HG02938 (cell line): Measurements from ENCODE around the gene NEB.
"Not testable (repeated sequence)": the region's sequence is repeated elsewhere in the genome, so short reads cannot be mapped to it uniquely, and the experiment has no call there.

Source experiments
- ATAC-seq: cut with Tn5 transposase; IDR thresholded peaks from one replicate; pipeline ENCODE4 v1.9.1; 2021; ENCODE audit warnings: mild to moderate bottlenecking, moderate library complexity; ENCODE audit not compliant: unreplicated experiment

NEB gene

GRCh38 chr2:151562398-151562797 lies 171.9 kb downstream of the NEB start:
- ATAC-seq, result no peak

DNA sequence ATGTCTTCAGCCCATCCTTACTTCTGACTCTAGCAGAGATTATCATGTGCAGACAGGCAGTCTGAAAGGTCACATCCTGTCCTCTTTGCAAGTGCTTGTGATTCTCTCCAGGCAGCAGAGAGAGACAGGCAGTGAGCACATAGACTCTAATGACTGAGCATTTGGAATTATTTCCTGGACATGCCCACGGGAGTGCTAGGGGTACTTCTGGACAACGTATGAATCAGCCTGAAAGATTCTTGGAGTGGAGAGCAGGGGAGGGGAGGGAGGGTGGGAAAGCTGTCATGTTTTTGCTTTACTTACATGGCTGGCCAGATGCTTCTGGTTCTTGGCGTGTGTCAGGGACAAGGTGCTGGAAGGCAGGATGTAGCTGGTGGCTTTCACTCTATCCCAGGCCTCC lies 174.0 kb downstream of the NEB start:
- no peak for ATAC-seq

- not testable (repeated sequence) for ATAC-seq
Measured at GRCh38 chr2:151559431-151559830, 174.8 kb downstream of the NEB start.

- ATAC-seq, result not testable (repeated sequence)
Measured at GRCh38 chr2:151557883-151558282, 176.4 kb downstream of the NEB start.

- no peak for ATAC-seq
Measured at GRCh38 chr2:151556121-151556520, 178.2 kb downstream of the NEB start.

- no peak for ATAC-seq
Measured at GRCh38 chr2:151552287-151552686, 182.0 kb downstream of the NEB start.

DNA sequence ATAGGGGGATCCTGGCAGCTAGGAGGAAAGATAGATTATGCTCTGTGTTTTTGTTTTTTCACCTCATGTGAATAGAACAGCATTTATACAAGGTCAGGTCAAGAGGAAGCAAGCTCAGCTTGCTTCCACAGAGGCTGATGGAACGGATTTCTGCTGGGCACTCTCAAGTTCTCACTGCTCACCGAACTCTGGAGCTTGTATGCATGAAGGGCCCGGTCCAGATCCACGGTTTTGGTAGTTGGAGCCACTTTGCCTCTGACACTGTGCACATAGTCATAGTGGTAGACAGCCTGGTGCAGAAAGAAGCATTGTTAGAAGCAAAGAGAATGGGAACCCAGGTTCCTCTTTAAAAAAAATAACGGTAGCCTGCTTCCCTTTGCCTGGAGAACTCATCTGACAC lies 182.7 kb downstream of the NEB start:
- no peak for ATAC-seq

DNA sequence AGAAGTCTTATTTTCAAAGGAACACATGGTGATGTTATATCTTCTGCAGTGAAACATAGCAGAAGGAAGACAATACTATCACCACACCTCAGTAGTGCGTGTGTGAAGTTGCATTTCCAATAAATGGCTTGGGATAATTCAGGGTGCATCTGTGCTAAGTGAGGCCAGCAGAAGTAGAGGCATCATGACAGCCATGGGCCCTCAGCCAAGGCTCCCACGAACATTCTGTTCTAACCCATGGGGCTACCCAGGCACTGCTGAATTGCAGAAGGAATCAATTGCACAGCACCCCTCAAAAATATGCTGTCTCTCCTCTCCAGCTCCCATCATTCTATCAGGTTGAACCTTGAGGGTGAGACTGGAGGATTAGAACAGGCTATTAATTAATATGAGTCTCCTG lies 185.1 kb downstream of the NEB start:
- no peak for ATAC-seq

DNA sequence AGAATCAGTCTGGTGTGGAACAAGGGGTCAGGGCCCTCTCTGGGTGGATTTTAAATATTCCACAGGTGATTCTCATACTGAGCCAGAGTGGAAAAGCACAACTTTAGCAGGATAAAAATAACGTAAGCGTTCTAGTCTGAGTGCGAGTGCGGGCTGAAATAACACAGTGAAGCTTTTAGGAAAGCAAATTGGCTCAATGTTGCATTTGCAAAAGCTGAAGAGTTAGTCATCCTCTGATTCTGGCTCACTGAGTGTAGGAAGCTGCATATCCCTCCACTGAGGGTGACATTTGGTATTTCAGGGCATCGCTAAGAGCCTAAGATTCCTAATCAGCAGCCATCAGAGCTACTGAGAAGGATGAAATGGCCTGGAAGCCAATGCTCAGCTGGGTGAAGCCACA lies 189.8 kb downstream of the NEB start:
- no peak for ATAC-seq

DNA sequence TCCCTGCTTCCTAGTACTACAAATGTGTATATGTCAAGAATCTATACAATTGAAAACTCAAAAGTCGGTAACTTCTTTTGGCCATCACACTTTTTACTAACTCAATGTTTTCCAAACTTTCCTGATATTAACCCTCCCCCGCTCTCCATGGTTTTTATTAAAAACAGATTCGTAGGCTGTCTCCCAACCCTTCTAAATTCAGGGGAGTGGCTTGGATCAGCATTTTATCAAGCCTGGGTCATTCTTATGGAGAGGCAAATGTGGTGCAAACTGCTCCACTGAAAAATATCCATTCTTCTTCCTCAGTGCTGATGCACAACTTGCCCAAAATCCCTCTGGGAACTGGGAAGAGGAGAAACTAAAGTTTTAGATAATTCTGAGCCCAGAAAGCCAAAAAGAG lies 190.4 kb downstream of the NEB start:
- ATAC-seq, result no peak

GRCh38 chr2:151534001-151534400 lies 200.3 kb downstream of the NEB start:
- ATAC-seq, result no peak

- ATAC-seq, result no peak
Measured at GRCh38 chr2:151533127-151533526, 201.1 kb downstream of the NEB start.

- ATAC-seq, result no peak
Measured at GRCh38 chr2:151526572-151527090, 207.6 kb downstream of the NEB start.

DNA sequence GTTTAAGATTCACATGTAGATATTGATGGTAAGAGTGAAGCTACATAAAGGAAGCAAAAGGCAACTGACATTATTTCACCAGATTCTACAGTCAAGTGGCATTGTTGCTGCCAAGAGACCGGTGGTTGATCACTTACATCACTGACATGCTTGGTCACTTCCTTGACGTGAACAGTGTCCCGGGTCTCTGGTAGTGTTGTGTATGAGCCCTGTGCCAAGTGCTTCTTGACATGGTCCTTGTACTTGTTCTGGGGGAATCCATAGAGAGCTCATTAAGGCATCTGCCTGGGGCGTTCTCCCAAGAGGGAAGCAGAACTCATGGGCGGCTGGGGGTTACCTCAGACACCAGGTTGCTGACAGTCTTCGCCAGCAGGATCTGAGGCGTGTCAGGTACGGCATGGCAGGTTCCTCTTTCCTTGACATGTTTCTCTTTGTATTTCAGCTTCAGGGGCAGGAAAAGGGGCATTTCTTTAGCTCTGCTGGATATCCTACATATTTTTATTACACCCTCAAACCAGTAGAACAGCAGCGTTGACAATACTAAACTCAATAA lies 208.4 kb downstream of the NEB start:
- ATAC-seq, result no peak

- no peak for ATAC-seq
Measured at GRCh38 chr2:151523850-151524249, 210.4 kb downstream of the NEB start.

DNA sequence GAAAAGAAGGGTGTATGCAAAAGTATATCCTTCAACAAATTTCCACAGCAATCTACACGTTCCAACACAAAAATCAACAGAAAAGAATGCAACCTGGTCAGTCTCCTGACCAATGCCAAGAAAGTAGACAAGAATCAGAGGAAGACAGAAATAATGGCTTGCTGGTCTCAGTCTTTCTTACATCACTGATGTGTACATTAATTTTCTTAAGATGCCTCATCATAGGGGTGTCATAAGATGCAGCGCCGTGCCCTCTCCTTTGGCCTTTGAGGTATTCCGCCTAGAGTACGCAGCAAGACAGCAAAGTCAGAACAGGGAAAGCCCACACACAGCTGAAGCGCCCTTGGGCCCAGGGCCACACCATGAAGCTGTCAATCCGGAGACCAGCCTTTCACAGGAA lies 211.7 kb downstream of the NEB start:
- no peak for ATAC-seq

- no peak for ATAC-seq
Measured at GRCh38 chr2:151520976-151521375, 213.3 kb downstream of the NEB start.

DNA sequence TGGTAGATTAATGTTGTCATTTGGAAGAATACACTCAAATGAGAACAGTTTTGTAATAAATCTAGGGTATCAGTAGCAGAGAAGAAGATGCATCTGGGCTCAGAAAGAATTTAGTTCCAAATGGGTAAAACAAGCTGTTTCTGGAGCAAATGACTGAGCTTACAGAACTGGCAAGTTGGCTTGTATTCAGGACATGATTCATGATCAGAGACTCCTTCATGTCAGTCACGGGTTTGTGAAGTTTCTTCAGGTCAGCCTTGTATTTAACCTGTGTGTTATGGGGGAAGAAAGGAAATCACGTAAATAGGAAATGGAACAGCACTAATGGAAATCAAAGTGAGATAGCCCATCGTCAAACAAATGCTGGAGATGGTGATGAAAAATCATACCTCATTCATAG lies 215.5 kb downstream of the NEB start:
- ATAC-seq, result no peak

DNA sequence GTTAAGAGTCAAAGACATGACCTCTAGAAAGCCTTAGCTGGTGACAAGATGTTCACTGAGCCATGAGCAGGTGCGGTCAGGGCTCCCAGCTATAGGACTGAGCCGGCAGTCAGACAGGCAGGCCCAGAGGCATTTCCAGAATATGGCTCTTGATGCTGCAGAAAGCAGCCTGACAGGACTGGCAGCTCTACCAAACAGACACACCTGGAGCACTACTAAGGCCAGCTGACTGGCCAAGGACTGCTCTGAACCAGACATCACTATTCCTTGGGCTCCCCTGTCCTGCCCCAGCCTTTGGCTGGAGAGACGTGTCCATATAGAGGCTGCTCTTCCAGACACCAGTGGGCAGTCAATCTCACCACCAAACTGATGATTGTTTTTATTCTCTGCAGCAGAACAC lies 225.8 kb downstream of the NEB start:
- ATAC-seq, result no peak

GRCh38 chr2:151506170-151506569 lies 228.1 kb downstream of the NEB start:
- no peak for ATAC-seq

DNA sequence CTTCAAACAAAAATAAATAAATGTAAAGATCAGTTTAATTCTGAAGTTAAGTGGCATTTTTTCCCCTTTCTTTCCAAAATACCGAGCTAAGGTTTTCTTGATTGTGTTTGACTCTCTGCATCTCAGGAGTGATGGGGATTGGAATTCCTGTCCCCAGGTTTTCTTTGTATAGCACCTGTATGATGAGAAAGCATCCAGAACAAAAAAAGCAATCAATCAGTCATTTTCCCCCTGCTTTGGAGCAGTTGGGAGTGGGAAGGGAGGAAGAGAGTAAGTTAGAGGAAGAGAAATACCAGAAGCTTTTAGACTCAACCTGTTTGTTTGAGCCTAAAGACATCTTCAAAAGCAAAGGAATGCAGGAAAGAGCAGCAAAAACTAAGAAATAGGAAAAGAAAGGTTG lies 236.1 kb downstream of the NEB start:
- ATAC-seq, result no peak

- no peak for ATAC-seq
Measured at GRCh38 chr2:151491496-151491895, 242.8 kb downstream of the NEB start.

- no peak for ATAC-seq
Measured at GRCh38 chr2:151490276-151490675, 244.0 kb downstream of the NEB start.
